Embryonic facial prominence (tissue), 1 donor: ENCODE results near the gene MPC1L.

Experiments used
- DNase-seq: peaks from one replicate; pipeline ENCODE4 v3.0.0-alpha.2; 2016; ENCODE audit errors: extremely low spot score

MPC1L gene

DNA sequence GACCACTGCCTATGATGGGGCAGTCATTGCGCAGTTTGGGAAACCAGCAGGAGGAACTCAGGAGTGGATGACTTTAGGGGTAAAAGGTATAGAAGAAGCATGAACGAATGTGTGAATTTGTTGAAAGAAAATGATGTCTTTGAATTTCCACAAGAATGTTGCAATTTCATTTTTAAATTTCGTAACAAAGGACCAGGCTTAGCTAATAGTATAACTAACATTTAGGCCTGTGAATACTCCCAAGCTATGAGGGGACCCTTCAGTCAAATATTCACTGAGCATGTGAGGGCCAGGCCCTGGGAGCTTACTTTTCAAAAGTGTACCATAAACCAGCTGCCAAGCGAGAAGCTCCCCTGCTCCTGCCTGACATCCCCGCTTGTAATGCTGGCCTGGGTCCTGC, 5.3 kb downstream of the MPC1L start:
- DNase-seq = no peak

DNA sequence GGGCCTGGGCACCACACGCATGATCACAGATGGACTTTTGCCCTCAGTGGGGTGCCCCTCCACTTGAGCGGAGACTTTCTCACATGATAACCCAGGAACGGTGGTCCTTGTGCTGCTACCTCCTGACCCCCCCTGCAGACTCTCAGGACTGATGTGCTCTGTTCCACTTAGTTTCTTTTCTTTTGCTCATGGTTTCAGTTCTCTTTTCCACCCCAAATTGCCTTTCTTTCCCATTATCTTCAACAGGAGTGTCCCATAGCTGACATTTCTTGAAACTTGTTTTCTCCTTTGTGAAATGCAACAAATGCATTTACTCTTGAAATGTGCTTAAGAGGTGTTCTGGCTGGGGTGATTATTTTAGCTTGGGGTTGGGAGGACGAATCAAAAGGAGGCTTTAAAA, 9.0 kb downstream of the MPC1L start:
- no peak for DNase-seq

- DNase-seq = no peak
Measured at GRCh38 chrX:40637687-40638086, 14.5 kb downstream of the MPC1L start.

- DNase-seq = no peak
Measured at GRCh38 chrX:40644176-40644575, 20.9 kb downstream of the MPC1L start.

GRCh38 chrX:40644821-40645358, 21.7 kb downstream of the MPC1L start:
- no peak for DNase-seq

DNA sequence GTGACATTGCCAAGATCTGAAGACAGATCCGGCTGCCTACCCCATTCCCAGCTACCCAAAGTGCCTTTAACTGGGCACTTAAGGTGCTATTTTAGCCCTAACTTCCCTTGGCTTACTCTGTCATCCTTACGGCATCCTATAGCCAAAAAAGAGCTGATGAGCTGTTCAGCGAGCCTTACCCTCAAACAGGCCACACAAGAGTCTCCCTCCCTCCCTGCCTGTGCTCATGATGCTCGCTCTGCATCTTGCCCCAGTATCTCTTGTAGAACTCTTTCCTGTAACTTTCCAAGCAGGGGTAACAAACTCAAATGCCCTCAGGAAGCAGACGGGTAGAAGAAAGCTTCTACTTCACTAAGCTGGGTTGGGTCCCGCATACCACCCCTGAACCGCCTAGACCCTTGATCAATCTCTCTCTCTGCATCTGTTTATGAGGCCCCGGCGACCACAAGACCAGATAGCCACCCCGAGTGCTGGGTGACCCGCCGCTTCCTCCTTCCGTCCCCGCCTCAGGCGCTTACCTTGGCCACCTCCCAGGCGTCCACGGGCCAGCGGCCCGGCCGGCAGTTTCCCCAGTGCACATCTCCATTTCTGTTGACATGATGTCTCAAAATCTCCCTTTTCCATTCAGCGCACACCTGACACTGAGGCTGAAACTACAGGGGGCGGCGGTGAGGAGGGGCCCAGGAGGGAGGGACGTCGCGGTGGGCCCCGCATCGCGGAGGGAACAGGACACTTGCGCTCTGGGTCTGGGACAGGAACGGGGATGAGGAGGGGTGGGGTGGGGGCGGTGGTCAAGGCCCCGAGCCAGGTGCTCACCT, 23.5 kb downstream of the MPC1L start:
- DNase-seq = no peak

DNA sequence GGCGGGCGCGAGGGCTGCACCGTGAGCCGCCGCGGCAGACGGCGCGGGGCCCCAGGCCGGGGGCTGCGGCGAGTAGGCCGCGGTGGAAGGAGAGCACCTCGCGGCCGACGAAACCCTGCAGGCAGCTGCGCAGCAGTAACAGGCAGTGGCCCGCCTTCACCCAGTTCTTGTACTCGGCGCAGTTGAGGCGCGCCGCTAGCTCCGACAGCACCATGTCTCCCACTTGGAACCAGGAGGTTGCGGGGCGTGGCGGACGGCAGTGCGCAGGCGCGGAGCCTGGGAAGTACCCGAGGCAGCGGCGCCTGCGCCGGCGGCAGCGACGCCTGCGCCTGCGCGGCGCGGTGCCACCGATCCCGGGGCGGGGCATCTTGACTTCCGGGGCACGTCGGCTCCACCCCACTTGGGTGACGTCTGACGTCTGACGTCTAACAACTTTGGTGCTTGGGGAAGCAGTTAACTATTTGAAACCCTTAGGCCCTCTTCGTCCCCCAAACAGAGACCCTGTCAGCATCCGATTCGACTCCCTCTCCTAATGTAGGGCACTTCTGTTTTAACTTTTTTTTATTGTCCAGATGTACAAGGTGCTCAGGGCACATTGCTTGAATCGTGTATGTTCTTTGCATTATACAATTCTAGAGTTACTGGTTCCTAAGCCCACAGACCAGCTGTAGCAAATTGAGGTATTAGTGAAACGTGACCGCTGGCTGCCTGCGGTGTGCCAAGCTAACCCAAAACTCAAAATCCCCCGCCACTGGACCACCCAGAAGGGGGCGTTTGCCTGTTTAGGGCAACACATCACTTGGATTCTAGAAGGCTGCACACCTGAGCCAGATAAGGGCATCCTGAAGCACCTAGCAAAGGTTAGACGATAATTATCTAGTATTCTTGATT, 24.3 kb downstream of the MPC1L start, which contains the start of gene CXorf38:
Gene CXorf38, minus strand, starts transcription at position 255 of the 891 bp plus-strand sequence. Its CDS starts 41 bp downstream, at position 214.
- DNase-seq = peak; percentile 75

- DNase-seq = peak; percentile 15
Measured at GRCh38 chrX:40651620-40652223, 28.5 kb downstream of the MPC1L start.

DNA sequence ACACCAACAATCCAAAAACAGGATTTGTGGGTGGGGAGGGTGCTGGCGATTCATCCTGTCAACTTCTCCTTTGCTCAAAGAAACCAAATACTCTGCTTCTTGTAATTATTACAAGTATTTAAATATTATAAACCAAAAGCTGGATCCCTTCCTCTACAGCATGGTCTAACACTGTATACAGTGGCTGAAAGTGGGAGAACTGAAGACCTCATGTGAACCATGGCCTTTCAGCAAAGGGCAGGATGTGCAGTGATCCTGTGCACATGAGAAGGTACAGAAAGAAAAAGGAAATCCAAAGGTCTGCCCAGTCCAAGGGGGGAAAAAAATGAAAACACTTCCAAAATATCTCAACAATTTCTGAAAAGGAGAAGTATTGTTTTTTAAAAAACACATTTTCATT, 29.4 kb downstream of the MPC1L start:
- no peak for DNase-seq

- no peak for DNase-seq
Measured at GRCh38 chrX:40653535-40653934, 30.3 kb downstream of the MPC1L start.

- no peak for DNase-seq
Measured at GRCh38 chrX:40660381-40660780, 37.2 kb downstream of the MPC1L start.

DNA sequence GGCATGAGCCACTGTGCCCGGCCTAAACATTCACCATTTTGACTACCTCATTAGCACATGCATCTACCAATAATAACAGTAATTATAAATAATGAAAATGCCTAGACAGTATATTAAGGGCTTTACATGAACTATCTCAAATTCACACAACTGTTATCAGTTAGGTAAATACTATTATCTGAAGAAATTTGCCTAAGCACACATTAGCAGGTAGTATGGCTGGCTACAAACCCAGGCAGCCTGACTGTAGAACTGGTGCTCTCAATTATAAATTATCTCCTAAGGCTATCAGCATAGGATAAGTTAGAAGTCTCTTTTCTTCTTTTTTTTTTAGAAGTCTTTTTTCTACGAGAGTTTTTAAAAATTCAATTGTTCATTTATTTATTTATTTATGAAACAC, 38.3 kb downstream of the MPC1L start:
- no peak for DNase-seq

GRCh38 chrX:40663078-40663740, 40.0 kb downstream of the MPC1L start:
- DNase-seq = no peak

DNA sequence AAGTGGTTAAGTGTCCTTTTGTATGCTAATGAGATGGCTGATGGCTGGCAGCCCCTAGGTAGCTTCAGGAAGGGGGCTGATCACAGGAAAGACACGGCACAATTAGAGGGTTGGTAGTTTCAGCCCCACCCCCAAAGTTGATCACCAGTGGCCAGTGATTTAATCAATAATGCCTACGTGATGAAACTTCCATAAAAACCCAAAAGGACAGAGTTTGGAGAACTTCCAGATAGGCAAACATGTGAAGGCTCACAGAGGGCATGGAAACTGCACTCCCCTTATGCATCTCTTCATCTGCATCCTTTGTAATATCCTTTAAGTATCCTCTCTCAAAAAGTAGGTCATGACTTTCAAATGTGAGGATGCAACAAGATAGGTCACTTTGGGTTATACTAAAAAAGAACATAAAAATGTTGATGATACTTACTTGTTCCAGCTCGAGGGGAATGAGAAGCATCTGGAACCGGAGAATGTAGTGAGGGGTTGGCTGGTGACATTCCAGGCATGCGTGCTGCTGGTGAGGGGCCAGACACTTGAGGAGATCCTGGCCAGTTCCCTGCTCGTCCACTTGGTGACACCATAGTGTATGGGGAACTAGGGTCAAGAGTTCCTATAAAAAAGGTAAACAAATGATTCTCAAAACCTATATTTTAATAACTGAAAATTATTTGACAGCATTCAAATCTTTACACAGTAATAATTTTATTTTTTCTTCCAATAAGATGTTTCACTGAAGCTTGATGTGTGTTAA, 40.8 kb downstream of the MPC1L start:
- DNase-seq = no peak

- DNase-seq = no peak
Measured at GRCh38 chrX:40671126-40671525, 47.9 kb downstream of the MPC1L start.
